Smooth muscle cell (in vitro differentiated cells): Measurements from ENCODE around the gene RAB40A. TPM values are rescaled to one million over a fixed set of nuclear protein-coding genes. Genes with fewer than 3 reads are reported as not detected.

Source experiments
- DNase-seq: peaks from one replicate; lab custom pipeline; 2025; ENCODE audit not compliant: unreplicated experiment; lab: John Stamatoyannopoulos, UW
- H2AFZ ChIP-seq: fragments of 200-600 bp; sonication (generic); 2 replicates; pipeline ENCODE4 v1.6.0; 2016; ENCODE audit warnings: antibody characterized with exemption, low read depth, mild to moderate bottlenecking
- H3F3A ChIP-seq: fragments of 200-600 bp; sonication (generic); 2 replicates; pipeline ENCODE4 v1.6.0; 2017; ENCODE audit warnings: antibody characterized with exemption, low read depth
- H3K27ac ChIP-seq: fragments of 200-600 bp; sonication (generic); 2 replicates; pipeline ENCODE4 v1.5.1; 2016; ENCODE audit warnings: low read depth, mild to moderate bottlenecking
- H3K27me3 ChIP-seq: fragments of 200-600 bp; sonication (generic); 2 replicates; pipeline ENCODE4 v1.6.1; 2016; ENCODE audit warnings: low read depth, mild to moderate bottlenecking
- H3K36me3 ChIP-seq: fragments of 200-600 bp; sonication (generic); 2 replicates; pipeline ENCODE4 v1.5.1; 2016; ENCODE audit warnings: low read depth
- H3K4me1 ChIP-seq: fragments of 200-600 bp; sonication (generic); 2 replicates; pipeline ENCODE4 v1.5.1; 2016; ENCODE audit warnings: low read depth
- H3K4me2 ChIP-seq: fragments of 200-600 bp; sonication (generic); 2 replicates; pipeline ENCODE4 v1.6.0; 2016; ENCODE audit warnings: mild to moderate bottlenecking
- H3K4me3 ChIP-seq: fragments of 200-600 bp; sonication (generic); 2 replicates; pipeline ENCODE4 v1.5.1; 2016; ENCODE audit warnings: mild to moderate bottlenecking
- H3K79me2 ChIP-seq: fragments of 200-600 bp; sonication (generic); 2 replicates; pipeline ENCODE4 v1.6.0; 2016; ENCODE audit warnings: low read depth, mild to moderate bottlenecking
- H3K9ac ChIP-seq: fragments of 200-600 bp; sonication (generic); 2 replicates; pipeline ENCODE4 v1.6.0; 2016; ENCODE audit warnings: low read depth
- H3K9me3 ChIP-seq: fragments of 200-600 bp; sonication (generic); replicated peaks from 2 replicates; pipeline ENCODE4 v1.5.1; 2016; ENCODE audit warnings: low read depth
- H4K20me1 ChIP-seq: fragments of 200-600 bp; sonication (generic); 2 replicates; pipeline ENCODE4 v1.6.0; 2016; ENCODE audit warnings: low read depth
- CTCF ChIP-seq: fragments of 200-600 bp; sonication (generic); IDR thresholded peaks from 2 replicates; pipeline ENCODE4 v1.5.1; 2017; ENCODE audit warnings: borderline replicate concordance, mild to moderate bottlenecking, antibody characterized with exemption; ENCODE audit not compliant: insufficient read depth, poor library complexity, severe bottlenecking
- WGBS: methylation state at CpG from one replicate; pipeline ENCODE4 v1.1.7; 2016; ENCODE audit warnings: low lambda C conversion rate; 5-methylcytosine and 5-hydroxymethylcytosine counted together
- polyA plus RNA-seq: library from polyadenylated mRNA; unstranded; fragments of >200 nt; fragmentation: Nextera tagmentation; extraction: Ambion mirVana; gene quantifications from 2 replicates; pipeline ENCODE4 v1.2.1, GENCODE V29; 2016
- total RNA-seq: library from RNA; depleted of rRNA; stranded (reverse); fragments of >200 nt; gene quantifications from 2 replicates; pipeline ENCODE4 v1.2.3, GENCODE V29; 2014

RAB40A gene
- total and polyA plus RNA-seq, 2 experiments from 2014 or later: 0.13 to 0.63 TPM

GRCh38 chrX:103513067-103513466 lies 6.2 kb downstream of the RAB40A start:
- Histone ChIP-seq H2AFZ (no peak overlapping the region), H3K27me3 (no peaks in the 10 kb centered on the region), H3K4me1 (no peaks in the 10 kb centered on the region), H3K4me2 (no peak overlapping the region), H3K9me3 (no peaks in the 10 kb centered on the region), H3K79me2 (no peaks in the 10 kb centered on the region), H4K20me1 (no peaks in the 10 kb centered on the region), H3K4me3 (no peak overlapping the region), H3K9ac (no peak overlapping the region), H3K36me3 (no peaks in the 10 kb centered on the region), H3F3A (no peaks in the 10 kb centered on the region), H3K27ac (no peak overlapping the region)
- no peak for TF ChIP-seq CTCF
- WGBS: 48% methylated on average over 5 of the region's 5 CpGs
- DNase-seq: no peak

- Histone ChIP-seq H3K9me3 (no peaks in the 10 kb centered on the region), H2AFZ (no peak overlapping the region), H3K27ac (no peak overlapping the region), H3K27me3 (no peaks in the 10 kb centered on the region), H3K4me1 (no peaks in the 10 kb centered on the region), H3K4me3 (no peak overlapping the region), H3K9ac (no peak overlapping the region), H3K79me2 (no peaks in the 10 kb centered on the region), H4K20me1 (no peaks in the 10 kb centered on the region), H3F3A (no peaks in the 10 kb centered on the region), H3K4me2 (no peak overlapping the region), H3K36me3 (no peaks in the 10 kb centered on the region)
- no peak for DNase-seq
- no peak for TF ChIP-seq CTCF
- 79% methylated on average over 6 of the region's 6 CpGs for WGBS
Measured at GRCh38 chrX:103510031-103510430, 9.3 kb downstream of the RAB40A start.

GRCh38 chrX:103503853-103504207 lies 15.5 kb downstream of the RAB40A start:
- TF ChIP-seq CTCF: no peak
- H3K4me2 ChIP-seq: no peak overlapping the region
- H3K36me3 ChIP-seq: no peaks in the 10 kb centered on the region
- H3K79me2 ChIP-seq: no peaks in the 10 kb centered on the region
- H3K9ac ChIP-seq: no peak overlapping the region
- H2AFZ ChIP-seq: no peak overlapping the region
- H3K4me3 ChIP-seq: no peak overlapping the region
- DNase-seq: no peak
- WGBS: 58% methylated on average over 1 of the region's 1 CpG
- H4K20me1 ChIP-seq: no peaks in the 10 kb centered on the region
- H3K27me3 ChIP-seq: no peaks in the 10 kb centered on the region
- no peaks in the 10 kb centered on the region for H3F3A ChIP-seq
- no peak overlapping the region for H3K27ac ChIP-seq
- no peaks in the 10 kb centered on the region for H3K9me3 ChIP-seq
- H3K4me1 ChIP-seq: no peaks in the 10 kb centered on the region

- no peaks in the 10 kb centered on the region for H3K79me2 ChIP-seq
- H3K9me3 ChIP-seq: no peaks in the 10 kb centered on the region
- no peaks in the 10 kb centered on the region for H3F3A ChIP-seq
- no peak overlapping the region for H3K4me3 ChIP-seq
- H3K9ac ChIP-seq: no peak overlapping the region
- no peaks in the 10 kb centered on the region for H3K4me1 ChIP-seq
- no peak overlapping the region for H3K27ac ChIP-seq
- H2AFZ ChIP-seq: no peak overlapping the region
- 58% methylated on average over 8 of the region's 8 CpGs for WGBS
- H4K20me1 ChIP-seq: no peaks in the 10 kb centered on the region
- TF ChIP-seq CTCF: no peak
- H3K36me3 ChIP-seq: no peaks in the 10 kb centered on the region
- no peak overlapping the region for H3K4me2 ChIP-seq
- no peaks in the 10 kb centered on the region for H3K27me3 ChIP-seq
- DNase-seq: no peak
Measured at GRCh38 chrX:103503163-103503852, 16.0 kb downstream of the RAB40A start.
